ENCODE measurements around the gene SLC19A2. TPM values are rescaled to one million over a fixed set of nuclear protein-coding genes. Genes with fewer than 3 reads are reported as not detected.

SLC19A2 gene
- total and polyA plus RNA-seq, 2 of the 13 experiments (the other 11 are each of a cell fraction or from before 2014, with no cell fraction given) = 30.4 to 56.0 TPM

GRCh38 chr1:169485431-169486280 lies at the start of gene SLC19A2 (continued):
- TF ChIP-seq AHDC1 (CRISPR knock-in tag; IDR thresholded peaks at IDR 0.05; ENCODE audit: borderline replicate concordance) (no peak; the same call in 1 of the 2 replicates), NFE2 (CRISPR knock-in tag; IDR thresholded peaks at IDR 0.05) (no peak), KMT2A (CRISPR knock-in tag; IDR thresholded peaks at IDR 0.05) (peak; percentile 90), ZNF354B (CRISPR knock-in tag; IDR thresholded peaks at IDR 0.05) (no peak), USF2 (IDR thresholded peaks at IDR 0.05; ENCODE audit: low read depth, low read length) (no peak), USF2 (CRISPR knock-in tag; IDR thresholded peaks at IDR 0.05; ENCODE audit: borderline replicate concordance) (peak; percentile 68; the same call in 1 of the 2 replicates), DPF2 (CRISPR knock-in tag; IDR thresholded peaks at IDR 0.05; ENCODE audit: borderline replicate concordance, low read depth) (no peak; the same call in 1 of the 2 replicates), MEIS2 (CRISPR knock-in tag; IDR thresholded peaks at IDR 0.05) (peak; percentile 77; the same call in 1 of the 2 replicates), ZKSCAN5 (CRISPR knock-in tag; IDR thresholded peaks at IDR 0.05) (no peak; the same call in 1 of the 2 replicates), ZNF761 (CRISPR knock-in tag; conservative IDR thresholded peaks at IDR 0.05) (no peak), ZNF713 (CRISPR knock-in tag; IDR thresholded peaks at IDR 0.05) (no peak), TFE3 (CRISPR knock-in tag; IDR thresholded peaks at IDR 0.05) (peak; percentile 84), ZNF503 (CRISPR knock-in tag; IDR thresholded peaks at IDR 0.05) (peak; percentile 42; the same call in 1 of the 2 replicates), ZFP36L2 (CRISPR knock-in tag; IDR thresholded peaks at IDR 0.05) (0 out of 2 replicates have a peak, but pooled peaks have one; percentile 39), GFI1 (CRISPR knock-in tag; IDR thresholded peaks at IDR 0.05; ENCODE audit: borderline replicate concordance) (no peak), ZNF563 (CRISPR knock-in tag; IDR thresholded peaks at IDR 0.05) (0 out of 2 replicates have a peak, but pooled peaks have one; percentile 17), ZNF558 (CRISPR knock-in tag; IDR thresholded peaks at IDR 0.05; ENCODE audit: borderline replicate concordance) (peak; percentile 66; the same call in 1 of the 2 replicates)

All from HepG2 (cell line).